GM23338 (cell line): Measurements from ENCODE around the gene KCNQ5.

Experiments
- CREB1 ChIP-seq: fragments of 250-450 bp; sonication (Bioruptor Pico); IDR thresholded peaks from 2 replicates; pipeline ENCODE4 v1.5.0; 2020; ENCODE audit warnings: low read depth, mild to moderate bottlenecking, moderate library complexity
- STAT1 ChIP-seq: IDR thresholded peaks from one replicate; pipeline ENCODE4 v1.6.1; 2016; ENCODE audit warnings: antibody characterized with exemption; ENCODE audit not compliant: unreplicated experiment
- TF ChIP-seq, protein P1 (sequence below), 2 experiments: fragments of 200-600 bp in 1 of 2; sonication (generic) in 1 of 2; conservative IDR thresholded peaks; 2 replicates each; pipeline versions ENCODE4 v1.5.1 to v1.6.1; 2016 to 2017; ENCODE audit warnings: antibody characterized with exemption in 2 of 2, low read depth in 2 of 2, mild to moderate bottlenecking in 2 of 2, moderate library complexity in 1 of 2
- TF ChIP-seq, protein P2 (sequence below): IDR thresholded peaks from one replicate; pipeline ENCODE4 v1.6.1; 2018; ENCODE audit warnings: antibody characterized with exemption; ENCODE audit not compliant: unreplicated experiment

GRCh38 chr6:73064266-73064665 is 442.4 kb downstream of the KCNQ5 start:
- TF ChIP-seq, protein P1, sequence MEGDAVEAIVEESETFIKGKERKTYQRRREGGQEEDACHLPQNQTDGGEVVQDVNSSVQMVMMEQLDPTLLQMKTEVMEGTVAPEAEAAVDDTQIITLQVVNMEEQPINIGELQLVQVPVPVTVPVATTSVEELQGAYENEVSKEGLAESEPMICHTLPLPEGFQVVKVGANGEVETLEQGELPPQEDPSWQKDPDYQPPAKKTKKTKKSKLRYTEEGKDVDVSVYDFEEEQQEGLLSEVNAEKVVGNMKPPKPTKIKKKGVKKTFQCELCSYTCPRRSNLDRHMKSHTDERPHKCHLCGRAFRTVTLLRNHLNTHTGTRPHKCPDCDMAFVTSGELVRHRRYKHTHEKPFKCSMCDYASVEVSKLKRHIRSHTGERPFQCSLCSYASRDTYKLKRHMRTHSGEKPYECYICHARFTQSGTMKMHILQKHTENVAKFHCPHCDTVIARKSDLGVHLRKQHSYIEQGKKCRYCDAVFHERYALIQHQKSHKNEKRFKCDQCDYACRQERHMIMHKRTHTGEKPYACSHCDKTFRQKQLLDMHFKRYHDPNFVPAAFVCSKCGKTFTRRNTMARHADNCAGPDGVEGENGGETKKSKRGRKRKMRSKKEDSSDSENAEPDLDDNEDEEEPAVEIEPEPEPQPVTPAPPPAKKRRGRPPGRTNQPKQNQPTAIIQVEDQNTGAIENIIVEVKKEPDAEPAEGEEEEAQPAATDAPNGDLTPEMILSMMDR (conservative IDR thresholded peaks at IDR 0.05; ENCODE audit: low read depth in 2 of 2) = no peak
- TF ChIP-seq CREB1 (CRISPR knock-in tag) = no peak
- TF ChIP-seq, protein P2, sequence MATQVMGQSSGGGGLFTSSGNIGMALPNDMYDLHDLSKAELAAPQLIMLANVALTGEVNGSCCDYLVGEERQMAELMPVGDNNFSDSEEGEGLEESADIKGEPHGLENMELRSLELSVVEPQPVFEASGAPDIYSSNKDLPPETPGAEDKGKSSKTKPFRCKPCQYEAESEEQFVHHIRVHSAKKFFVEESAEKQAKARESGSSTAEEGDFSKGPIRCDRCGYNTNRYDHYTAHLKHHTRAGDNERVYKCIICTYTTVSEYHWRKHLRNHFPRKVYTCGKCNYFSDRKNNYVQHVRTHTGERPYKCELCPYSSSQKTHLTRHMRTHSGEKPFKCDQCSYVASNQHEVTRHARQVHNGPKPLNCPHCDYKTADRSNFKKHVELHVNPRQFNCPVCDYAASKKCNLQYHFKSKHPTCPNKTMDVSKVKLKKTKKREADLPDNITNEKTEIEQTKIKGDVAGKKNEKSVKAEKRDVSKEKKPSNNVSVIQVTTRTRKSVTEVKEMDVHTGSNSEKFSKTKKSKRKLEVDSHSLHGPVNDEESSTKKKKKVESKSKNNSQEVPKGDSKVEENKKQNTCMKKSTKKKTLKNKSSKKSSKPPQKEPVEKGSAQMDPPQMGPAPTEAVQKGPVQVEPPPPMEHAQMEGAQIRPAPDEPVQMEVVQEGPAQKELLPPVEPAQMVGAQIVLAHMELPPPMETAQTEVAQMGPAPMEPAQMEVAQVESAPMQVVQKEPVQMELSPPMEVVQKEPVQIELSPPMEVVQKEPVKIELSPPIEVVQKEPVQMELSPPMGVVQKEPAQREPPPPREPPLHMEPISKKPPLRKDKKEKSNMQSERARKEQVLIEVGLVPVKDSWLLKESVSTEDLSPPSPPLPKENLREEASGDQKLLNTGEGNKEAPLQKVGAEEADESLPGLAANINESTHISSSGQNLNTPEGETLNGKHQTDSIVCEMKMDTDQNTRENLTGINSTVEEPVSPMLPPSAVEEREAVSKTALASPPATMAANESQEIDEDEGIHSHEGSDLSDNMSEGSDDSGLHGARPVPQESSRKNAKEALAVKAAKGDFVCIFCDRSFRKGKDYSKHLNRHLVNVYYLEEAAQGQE = no peak
- no peak for TF ChIP-seq STAT1
